HK-2 (cell line): ENCODE results near the gene DPH2.

Experiments
- DNase-seq: peaks from one replicate; pipeline ENCODE4 v3.0.0-alpha.2; 2018; ENCODE audit not compliant: unreplicated experiment

The DPH2 gene

GRCh38 chr1:44000122-44000665 is 30.4 kb downstream of the DPH2 start:
- no peak for DNase-seq

DNA sequence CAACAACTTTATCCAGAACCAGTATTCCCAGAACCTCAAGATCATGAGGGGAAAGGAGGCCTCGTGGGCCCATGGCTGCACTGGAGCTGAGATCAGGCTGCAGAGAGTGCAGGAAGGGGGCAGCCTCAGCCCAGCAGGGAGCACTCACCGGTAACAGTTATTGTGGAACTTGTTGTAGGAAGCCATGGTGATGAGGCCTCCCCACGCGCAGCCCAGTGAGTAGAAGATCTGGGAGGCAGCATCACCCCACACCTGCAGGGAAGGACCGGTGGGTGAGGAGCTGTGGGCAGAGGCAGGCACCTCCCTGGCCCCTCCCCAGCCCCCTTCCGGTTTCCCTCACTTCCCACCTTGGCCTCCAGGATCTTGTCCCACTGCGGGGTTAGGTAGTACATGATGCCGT is 32.4 kb downstream of the DPH2 start:
- no peak for DNase-seq

DNA sequence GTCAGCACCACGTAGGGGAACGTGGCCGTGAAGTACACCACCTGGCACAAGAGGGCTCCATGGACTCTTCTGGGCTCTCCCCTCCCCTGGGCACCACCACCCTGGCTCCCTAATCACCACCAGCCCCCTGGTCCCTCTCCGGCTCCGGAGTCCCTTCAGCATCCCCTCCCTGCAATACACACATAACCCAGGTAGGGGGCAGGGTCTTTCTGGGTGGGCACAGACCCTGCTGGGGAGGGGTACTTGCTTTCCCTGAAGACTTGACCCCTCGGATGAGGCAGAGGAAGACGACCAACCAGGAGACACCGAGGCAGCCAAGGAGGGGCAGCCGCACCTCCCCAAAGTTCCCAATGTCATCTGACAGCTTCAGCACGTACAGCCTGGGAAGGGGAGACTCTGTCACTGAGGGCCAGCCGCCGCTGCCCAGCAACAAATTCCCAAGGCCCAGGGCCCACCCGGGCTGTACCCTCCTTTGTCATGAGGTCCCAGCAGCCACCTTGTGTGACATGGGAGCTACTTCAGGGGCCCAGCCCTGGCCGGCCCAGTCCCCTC is 32.9 kb downstream of the DPH2 start:
- DNase-seq = no peak

GRCh38 chr1:44008259-44008658 is 38.4 kb downstream of the DPH2 start:
- DNase-seq = no peak

DNA sequence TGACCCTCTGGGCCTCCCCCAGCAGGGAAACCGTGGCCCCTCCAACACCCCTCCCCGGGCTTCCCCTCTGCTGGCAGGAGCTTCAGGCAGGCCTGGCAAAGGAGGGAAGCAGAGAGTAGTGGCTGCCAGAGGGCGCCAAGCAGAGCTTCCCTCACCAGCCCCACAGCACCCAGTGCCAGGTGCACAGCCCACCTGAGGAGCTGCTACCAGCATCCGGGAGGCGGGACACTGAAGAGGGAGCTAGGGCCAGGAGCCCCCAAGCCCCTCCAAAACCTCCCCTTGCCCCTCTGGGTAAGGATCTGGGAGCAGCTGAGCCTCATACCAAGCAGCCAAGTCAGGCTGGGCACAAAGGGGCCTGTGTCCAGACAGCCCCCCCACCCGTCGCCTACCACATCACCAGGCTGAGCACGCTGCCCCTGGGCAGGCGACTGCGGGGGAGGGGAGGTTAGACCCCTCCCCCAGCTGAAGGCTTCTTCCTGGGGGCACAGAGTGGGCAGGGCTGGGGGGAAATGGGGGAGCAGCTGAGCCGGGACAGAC is 41.2 kb downstream of the DPH2 start:
- DNase-seq = no peak

GRCh38 chr1:44012404-44012803 is 42.6 kb downstream of the DPH2 start:
- no peak for DNase-seq

GRCh38 chr1:44012941-44013609 is 43.3 kb downstream of the DPH2 start:
- DNase-seq = no peak

DNA sequence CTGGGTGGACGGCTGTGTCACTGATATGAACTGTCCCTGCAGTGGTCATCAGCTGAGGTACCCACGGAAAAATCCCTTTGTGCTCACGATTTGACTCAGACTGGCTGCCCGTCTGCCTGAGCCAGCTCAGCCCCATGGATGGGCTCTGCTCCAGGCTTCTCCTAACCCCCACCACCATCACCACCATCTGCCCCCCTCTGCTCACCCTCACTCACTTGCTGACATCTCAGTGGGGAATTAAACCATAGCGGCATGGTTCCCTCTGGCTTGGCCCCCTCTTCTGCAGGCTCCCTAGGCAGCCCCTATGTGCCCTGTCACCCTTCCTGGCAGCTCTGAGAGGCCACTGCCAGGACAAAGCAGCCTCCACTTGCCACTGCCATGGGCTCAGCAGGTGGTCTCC is 44.1 kb downstream of the DPH2 start:
- DNase-seq = no peak

DNA sequence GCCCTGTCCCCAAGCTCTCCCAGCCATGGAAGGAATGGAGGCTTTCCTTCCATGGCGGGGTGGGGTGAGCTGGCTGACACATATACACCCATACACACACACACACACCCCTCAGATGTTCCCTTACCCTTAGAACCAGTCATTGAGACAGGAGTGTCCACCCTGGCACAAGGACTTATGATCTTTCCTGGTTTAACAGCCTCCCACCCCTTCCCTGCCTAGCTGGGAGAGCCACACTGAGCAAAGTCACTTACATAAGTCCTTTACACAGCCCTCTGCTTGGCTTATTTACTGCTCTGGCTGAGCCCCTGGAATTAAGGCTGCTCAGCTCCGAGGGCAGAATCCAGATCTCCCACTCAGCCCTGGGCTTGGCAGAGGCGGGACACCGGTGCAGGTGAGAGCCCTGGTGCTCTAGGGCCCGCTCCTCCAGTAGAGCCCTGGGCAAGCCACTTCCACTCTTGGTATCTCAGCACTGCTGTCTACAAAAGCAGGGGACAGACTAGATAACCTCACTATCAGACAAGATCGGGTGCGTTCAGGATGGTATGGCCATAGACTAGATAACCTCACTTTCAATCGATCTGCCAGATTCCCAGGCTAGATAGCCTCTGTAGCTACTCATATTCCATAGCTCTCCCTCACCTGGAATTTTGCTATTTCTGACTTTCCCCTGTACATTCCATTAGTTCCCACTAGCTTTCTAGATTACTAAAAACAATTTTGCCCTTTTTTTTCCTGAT is 44.7 kb downstream of the DPH2 start:
- DNase-seq = no peak

DNA sequence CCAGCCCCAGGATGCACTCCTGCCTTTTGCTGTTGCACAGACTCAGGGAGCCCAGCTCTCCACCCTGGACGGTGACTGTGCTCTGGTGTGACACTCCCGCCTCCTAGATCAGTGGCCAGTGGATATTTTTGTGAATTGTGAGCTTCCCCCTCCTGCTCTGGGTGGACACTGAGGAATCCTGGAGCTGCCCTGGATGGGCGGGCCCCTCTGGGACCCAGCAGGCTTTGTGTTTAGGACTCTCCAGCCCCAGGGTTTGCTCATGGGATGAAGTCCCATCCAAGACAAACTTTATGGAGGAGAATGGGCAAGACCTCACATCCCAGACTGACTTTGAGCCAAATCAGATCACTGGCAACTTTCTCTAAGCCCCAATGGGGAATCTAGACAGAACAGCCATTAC is 45.4 kb downstream of the DPH2 start:
- DNase-seq = no peak

DNA sequence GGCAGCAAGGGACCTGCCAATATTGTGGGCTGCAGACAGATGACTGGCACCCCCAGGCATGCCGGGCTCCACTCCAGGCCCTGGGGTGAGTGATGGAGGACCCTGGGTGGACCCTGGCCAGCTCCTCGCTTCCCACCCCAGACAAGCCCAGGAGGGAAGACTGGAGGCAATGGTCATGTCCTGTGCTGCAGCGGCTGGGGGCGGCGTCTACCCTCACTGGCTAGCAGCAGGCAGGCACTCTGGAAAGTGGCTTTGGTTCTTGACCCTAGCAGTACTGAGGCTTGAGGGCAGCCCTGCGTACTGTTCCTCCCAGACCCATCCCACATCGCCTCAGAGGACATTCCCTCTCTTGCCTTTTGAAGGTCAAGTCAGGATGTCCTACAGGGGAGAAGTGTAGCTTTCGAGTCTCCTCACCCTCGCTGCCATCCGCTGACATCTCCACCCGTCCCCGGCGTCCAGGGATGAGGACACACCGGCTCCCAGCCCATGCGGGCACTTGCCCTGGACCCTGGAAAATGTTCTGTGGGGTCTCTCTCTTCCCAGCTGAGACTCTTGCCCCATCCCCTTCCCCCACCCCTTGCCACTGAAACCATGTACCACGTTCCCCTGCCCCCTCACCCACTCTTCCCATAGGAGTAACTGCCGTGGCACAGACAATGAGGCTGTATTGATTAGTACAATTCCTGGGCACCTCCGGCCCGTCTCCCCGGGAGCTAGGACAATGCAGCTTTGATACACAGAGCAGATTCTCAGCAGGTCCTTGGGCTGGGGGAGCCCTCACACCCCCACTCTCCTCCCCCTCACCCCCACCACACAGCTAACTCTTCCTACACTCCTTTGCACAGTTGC is 46.5 kb downstream of the DPH2 start:
- DNase-seq = no peak

GRCh38 chr1:44016890-44017400 is 47.1 kb downstream of the DPH2 start:
- no peak for DNase-seq

- no peak for DNase-seq
These were observed 49.7 kb downstream of the DPH2 start for GRCh38 chr1:44019466-44019948.

- DNase-seq = no peak
These were observed 50.7 kb downstream of the DPH2 start for GRCh38 chr1:44020464-44020863.

GRCh38 chr1:44021156-44021555 is 51.3 kb downstream of the DPH2 start:
- no peak for DNase-seq

- DNase-seq = no peak
These were observed 51.9 kb downstream of the DPH2 start for GRCh38 chr1:44021581-44022321.
